22Rv1 (cell line): ENCODE data around the gene ABCC8.

ENCODE experiments used
- H3K27ac ChIP-seq: fragments of 450-650 bp; 2 replicates; pipeline ENCODE4 v1.5.1; 2017
- CTCF ChIP-seq: fragments of 450-650 bp; IDR thresholded peaks from 2 replicates; pipeline ENCODE4 v1.5.1; 2017; ENCODE audit warnings: mild to moderate bottlenecking
- ZFX ChIP-seq: fragments of 450-650 bp; IDR thresholded peaks from 2 replicates; pipeline ENCODE4 v1.6.1; 2017; ENCODE audit warnings: antibody characterized with exemption, borderline replicate concordance

ABCC8 gene

DNA sequence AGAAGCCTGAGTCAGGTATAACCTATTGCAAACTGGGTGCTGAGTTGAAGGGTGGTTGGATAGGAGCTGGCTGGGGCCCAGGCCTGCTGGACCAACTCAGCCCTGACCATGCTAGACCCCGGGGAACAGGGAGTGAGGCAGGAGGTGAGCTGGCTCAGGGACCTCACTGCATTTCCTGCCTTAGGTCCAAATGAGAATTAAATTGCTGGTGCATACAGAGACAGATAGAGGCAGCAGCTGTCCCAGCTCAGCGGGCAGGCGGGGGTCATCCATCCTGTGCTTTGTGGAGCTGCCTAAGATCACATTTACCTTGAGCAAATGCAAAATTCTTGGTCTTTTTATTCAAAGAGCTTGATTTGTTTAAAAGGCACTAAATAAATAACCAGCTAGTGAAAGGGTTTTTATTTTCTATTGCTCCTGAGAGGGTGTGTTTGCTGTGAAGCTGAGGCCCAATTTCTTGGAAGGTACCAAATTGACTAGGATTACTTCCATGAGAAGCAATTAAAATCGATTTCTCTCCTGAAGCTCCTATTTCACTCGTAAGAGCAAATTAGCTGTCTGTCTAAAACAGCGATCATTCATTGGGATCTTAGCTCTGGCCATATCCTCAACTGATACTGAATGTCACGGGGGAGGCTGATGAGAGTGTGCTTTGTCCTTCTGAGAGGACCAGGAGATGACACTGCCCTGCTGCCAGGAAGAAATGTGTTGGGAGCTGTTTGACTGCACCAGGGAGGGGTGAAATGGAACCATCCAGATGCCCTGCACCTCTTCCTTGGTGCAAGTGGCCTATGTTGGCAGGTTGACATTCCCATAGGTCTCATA, 42.6 kb upstream of the ABCC8 start:
- TF ChIP-seq ZFX (no peak), CTCF (no peak)
- no peak overlapping the region for H3K27ac ChIP-seq

- TF ChIP-seq ZFX (no peak), CTCF (no peak)
- H3K27ac ChIP-seq: no peak overlapping the region
Measured at GRCh38 chr11:17518366-17518765, 41.7 kb upstream of the ABCC8 start.

DNA sequence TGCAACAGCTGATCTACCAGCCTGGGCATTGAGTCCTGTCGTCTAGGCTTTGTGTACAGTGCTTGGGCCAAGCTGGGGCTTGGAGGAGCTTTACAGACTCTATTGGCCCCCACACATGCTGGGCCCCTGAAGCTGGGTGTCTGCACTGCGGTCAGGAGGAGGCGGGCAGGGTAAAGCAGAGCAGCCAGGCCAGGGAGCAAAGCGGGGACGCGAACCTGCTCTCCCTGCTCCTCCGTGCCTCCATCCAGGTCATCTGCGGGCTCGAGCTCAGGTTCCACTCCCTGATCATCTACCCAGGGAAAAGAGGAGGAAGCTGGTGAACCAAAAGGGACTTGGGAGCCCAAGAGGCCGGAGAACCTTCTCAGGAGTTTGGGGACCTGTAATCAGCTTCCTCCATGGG, 40.5 kb upstream of the ABCC8 start:
- TF ChIP-seq CTCF (no peak), ZFX (no peak)
- H3K27ac ChIP-seq: no peak overlapping the region

DNA sequence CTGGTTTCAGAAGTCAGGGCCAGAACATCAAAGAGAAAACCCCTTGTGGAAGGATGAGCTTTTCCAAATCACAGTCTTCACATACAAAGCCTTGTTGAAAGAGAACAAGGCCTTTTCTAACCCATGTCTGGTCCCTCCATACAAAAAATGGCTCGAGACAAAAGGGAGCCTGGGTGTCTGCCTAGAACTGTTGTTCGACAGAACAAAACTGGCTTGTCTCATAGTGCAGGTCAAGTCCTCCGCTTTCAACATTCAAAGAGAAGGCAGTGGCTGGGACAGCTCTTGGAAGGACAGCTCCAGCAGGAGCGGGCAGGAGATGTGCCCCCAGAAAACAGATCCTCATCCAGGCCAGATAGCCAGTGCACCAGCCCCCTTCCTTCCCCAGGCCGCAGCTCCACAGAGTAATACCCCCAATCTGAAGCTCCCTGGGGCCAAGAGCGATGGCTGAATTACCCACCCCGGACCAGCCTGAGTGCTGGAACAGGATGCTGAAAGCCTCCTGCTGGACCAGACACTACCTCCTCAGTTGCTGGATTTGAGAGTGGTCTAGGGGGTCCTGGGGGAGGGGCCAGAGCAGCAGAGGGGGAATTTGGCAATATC, 40.0 kb upstream of the ABCC8 start:
- H3K27ac ChIP-seq: no peak overlapping the region
- no peak for TF ChIP-seq CTCF
- TF ChIP-seq ZFX: no peak

- H3K27ac ChIP-seq: no peak overlapping the region
- TF ChIP-seq ZFX: no peak
- TF ChIP-seq CTCF: no peak
Measured at GRCh38 chr11:17515443-17516176, 39.0 kb upstream of the ABCC8 start.

- TF ChIP-seq ZFX (no peak), CTCF (no peak)
- no peak overlapping the region for H3K27ac ChIP-seq
Measured at GRCh38 chr11:17514476-17514875, 37.8 kb upstream of the ABCC8 start.

DNA sequence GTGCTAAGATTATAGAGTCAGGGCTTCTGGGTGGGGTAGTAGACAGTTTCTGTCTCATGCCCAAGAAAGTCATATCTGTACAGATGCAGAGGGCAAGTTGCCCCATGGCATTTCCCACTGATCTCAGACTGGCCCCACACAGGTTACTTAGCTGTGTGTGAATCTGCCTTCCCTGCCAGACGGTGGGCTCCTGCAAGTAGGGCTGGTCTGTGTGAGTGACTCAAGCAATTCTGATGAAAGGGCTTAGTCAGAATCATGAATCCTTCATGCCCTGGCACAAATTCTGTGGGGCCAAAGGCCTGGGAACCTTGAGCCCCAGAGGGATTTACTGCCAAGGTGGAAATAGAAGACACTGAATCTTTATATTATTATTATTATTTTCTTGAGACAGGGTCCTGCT, 37.2 kb upstream of the ABCC8 start:
- H3K27ac ChIP-seq: no peak overlapping the region
- TF ChIP-seq CTCF (no peak), ZFX (no peak)
